ENCODE measurements around the gene ERG.

ERG gene

GRCh38 chr21:38424305-38425019 lies 73.8 kb downstream of the ERG start:
- H3K27ac ChIP-seq (replicated peaks) = peak overlapping the region; percentile 4
- TF ChIP-seq GABPA (IDR thresholded peaks at IDR 0.05; ENCODE audit: low read depth) = no peak
- no peak for TF ChIP-seq SPI1 (IDR thresholded peaks at IDR 0.05; ENCODE audit: borderline replicate concordance, low read depth)
- TF ChIP-seq, protein P1, sequence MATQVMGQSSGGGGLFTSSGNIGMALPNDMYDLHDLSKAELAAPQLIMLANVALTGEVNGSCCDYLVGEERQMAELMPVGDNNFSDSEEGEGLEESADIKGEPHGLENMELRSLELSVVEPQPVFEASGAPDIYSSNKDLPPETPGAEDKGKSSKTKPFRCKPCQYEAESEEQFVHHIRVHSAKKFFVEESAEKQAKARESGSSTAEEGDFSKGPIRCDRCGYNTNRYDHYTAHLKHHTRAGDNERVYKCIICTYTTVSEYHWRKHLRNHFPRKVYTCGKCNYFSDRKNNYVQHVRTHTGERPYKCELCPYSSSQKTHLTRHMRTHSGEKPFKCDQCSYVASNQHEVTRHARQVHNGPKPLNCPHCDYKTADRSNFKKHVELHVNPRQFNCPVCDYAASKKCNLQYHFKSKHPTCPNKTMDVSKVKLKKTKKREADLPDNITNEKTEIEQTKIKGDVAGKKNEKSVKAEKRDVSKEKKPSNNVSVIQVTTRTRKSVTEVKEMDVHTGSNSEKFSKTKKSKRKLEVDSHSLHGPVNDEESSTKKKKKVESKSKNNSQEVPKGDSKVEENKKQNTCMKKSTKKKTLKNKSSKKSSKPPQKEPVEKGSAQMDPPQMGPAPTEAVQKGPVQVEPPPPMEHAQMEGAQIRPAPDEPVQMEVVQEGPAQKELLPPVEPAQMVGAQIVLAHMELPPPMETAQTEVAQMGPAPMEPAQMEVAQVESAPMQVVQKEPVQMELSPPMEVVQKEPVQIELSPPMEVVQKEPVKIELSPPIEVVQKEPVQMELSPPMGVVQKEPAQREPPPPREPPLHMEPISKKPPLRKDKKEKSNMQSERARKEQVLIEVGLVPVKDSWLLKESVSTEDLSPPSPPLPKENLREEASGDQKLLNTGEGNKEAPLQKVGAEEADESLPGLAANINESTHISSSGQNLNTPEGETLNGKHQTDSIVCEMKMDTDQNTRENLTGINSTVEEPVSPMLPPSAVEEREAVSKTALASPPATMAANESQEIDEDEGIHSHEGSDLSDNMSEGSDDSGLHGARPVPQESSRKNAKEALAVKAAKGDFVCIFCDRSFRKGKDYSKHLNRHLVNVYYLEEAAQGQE (IDR thresholded peaks at IDR 0.05; ENCODE audit: insufficient replicate concordance, low read depth) = no peak
- TF ChIP-seq, protein P2, sequence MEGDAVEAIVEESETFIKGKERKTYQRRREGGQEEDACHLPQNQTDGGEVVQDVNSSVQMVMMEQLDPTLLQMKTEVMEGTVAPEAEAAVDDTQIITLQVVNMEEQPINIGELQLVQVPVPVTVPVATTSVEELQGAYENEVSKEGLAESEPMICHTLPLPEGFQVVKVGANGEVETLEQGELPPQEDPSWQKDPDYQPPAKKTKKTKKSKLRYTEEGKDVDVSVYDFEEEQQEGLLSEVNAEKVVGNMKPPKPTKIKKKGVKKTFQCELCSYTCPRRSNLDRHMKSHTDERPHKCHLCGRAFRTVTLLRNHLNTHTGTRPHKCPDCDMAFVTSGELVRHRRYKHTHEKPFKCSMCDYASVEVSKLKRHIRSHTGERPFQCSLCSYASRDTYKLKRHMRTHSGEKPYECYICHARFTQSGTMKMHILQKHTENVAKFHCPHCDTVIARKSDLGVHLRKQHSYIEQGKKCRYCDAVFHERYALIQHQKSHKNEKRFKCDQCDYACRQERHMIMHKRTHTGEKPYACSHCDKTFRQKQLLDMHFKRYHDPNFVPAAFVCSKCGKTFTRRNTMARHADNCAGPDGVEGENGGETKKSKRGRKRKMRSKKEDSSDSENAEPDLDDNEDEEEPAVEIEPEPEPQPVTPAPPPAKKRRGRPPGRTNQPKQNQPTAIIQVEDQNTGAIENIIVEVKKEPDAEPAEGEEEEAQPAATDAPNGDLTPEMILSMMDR (IDR thresholded peaks at IDR 0.05; ENCODE audit: insufficient read depth, low read length) = no peak
- TF ChIP-seq POLR2AphosphoS5 (IDR thresholded peaks at IDR 0.05; ENCODE audit: low read depth) = no peak
- DNase-seq (ENCODE audit: low read depth in 1 of 2, low spot score in 1 of 2) = peak in 1 of 2 experiments; percentile 46

DNA sequence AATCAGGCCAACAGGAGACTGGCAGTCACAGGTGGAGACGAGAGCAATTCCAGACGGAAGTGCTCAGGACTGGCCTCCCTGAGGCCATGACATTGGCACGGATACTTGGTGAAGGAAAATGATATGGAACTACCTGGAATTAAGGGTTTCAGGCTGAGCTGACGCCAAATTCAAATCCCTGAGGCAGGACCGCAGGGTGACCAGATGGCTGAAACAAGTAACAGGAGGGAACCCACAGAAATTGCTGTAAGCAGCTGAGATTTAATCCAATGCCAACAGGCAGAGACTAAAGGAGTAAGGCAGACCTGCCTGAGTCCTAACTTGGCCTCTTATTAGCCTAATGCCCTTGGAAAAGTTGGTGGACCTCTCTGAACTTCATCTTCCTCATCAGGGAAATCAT lies 76.2 kb downstream of the ERG start:
- H3K27ac ChIP-seq (replicated peaks) = peak overlapping the region; percentile 4; the same call in 1 of the 2 replicates
- H3K4me3 ChIP-seq (replicated peaks; ENCODE audit: insufficient read depth, low read length) = no peak overlapping the region
- no peak for DNase-seq (ENCODE audit: low read depth in 1 of 2, low spot score in 1 of 2)
- no peaks in the 10 kb centered on the region for H3K27me3 ChIP-seq (ENCODE audit: insufficient read depth, poor library complexity, severe bottlenecking)
- no peak for TF ChIP-seq GABPA (IDR thresholded peaks at IDR 0.05; ENCODE audit: low read depth)
- TF ChIP-seq, protein P1 (IDR thresholded peaks at IDR 0.05; ENCODE audit: insufficient replicate concordance, low read depth) = no peak
- no peak for TF ChIP-seq SPI1 (IDR thresholded peaks at IDR 0.05; ENCODE audit: borderline replicate concordance, low read depth)
- TF ChIP-seq, protein P2 (IDR thresholded peaks at IDR 0.05; ENCODE audit: insufficient read depth, low read length) = no peak
- TF ChIP-seq POLR2AphosphoS5 (IDR thresholded peaks at IDR 0.05; ENCODE audit: low read depth) = no peak

More at GRCh38 chr21:38424305-38425019, 73.8 kb downstream of the ERG start:
- H3K4me3 ChIP-seq (replicated peaks; ENCODE audit: insufficient read depth, low read length) = no peak overlapping the region
- H3K27me3 ChIP-seq (ENCODE audit: insufficient read depth, poor library complexity, severe bottlenecking) = no peaks in the 10 kb centered on the region

DNA sequence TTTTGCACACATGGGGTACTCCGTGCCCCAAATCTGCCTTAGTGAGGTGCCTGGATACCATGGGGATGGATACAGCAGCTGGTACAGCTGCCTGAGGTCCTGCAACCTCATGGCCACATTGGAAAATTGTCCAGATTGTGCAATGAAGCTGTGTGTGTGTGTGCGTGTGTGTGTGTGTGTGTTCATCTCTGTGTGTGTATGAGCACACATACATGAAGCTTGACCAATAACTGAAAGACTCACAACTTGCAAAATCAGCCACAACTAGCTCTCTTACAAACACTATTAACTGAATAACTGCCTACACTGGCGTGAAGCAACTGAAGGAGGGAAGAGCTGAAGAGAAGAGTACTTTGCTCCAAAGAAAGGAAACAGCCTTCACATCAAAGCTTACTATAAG lies 78.1 kb downstream of the ERG start:
- no peaks in the 10 kb centered on the region for H3K27me3 ChIP-seq (ENCODE audit: insufficient read depth, poor library complexity, severe bottlenecking)
- H3K27ac ChIP-seq (replicated peaks) = peak overlapping the region; percentile 87
- DNase-seq (ENCODE audit: low read depth in 1 of 2, low spot score in 1 of 2) = peak; percentile 68 to 83
- TF ChIP-seq, protein P2 (IDR thresholded peaks at IDR 0.05; ENCODE audit: insufficient read depth, low read length) = no peak
- 0 out of 2 replicates have a peak, but pooled peaks have one; percentile 31 for TF ChIP-seq POLR2AphosphoS5 (IDR thresholded peaks at IDR 0.05; ENCODE audit: low read depth)
- no peak overlapping the region for H3K4me3 ChIP-seq (replicated peaks; ENCODE audit: insufficient read depth, low read length)

All from HL-60 (cell line).